Measurements from ENCODE around the gene MDFI. TPM values are rescaled to one million over a fixed set of nuclear protein-coding genes. Genes with fewer than 3 reads are reported as not detected.

Gene MDFI
- total RNA-seq, 2 experiments from 2014 or later = not detected

DNA sequence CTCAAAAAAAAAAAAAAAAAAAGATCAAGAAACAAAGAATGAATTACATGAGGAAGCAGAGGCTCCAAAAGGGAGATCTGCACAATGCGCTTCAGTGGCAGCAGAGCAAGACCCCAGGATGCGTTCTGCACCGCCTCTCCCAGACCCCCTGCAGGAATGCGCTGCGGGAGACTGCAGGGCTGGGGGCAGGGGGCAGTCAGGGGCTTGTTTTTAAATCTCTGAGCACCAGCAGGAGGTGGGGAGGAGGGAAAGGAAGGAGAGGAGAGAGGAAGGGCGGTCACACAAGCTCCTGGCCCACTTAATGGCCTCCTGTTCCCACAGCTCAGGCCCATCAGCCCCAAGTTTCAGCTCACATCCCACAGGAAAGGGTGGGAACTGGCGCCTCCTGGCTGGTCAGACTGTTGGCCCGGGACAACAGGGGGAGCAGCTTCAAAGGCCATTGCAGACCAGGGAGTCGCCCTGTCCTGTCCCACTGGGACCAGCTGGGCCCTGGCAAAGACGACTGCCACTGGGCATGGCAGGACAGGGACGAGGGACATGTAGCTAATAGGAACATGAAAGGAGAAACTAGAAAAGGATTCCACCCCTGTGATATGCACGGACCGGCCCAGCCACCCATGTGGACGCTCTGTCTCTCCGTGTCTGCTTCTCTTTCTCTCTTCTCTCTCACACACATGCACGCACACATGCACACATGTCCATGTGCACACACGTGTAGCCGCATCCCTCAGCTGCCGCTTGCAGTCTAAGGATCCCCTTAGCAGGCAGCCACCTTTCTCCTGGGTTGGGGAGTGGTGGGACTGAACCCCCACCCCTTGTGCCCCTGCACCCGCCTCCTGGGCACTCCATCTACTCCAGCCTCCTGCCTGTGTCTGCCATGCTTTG lies 62.4 kb downstream of the MDFI start:
- H3K27ac Mint-ChIP-seq = no peak overlapping the region
- ChIA-PET POLR2A (no interaction called here), CTCF (interaction anchor here (1.5 kb wide), 1 partner anchor 17 kb away, joined by 4 read pairs; no protein-coding TSS in a partner anchor)
- no peaks in the 10 kb centered on the region for H3K27me3 Mint-ChIP-seq
- DNase-seq = no peak
- no peaks in the 10 kb centered on the region for H3K36me3 Mint-ChIP-seq
- intact Hi-C loops (cut with micrococcal nuclease) = no loop called here
- H3K4me3 Mint-ChIP-seq = no peak overlapping the region
- H3K9me3 Mint-ChIP-seq = no peaks in the 10 kb centered on the region
- H3K4me1 Mint-ChIP-seq (ENCODE audit: low read depth) = peaks cover 6% of the 10 kb centered on the region

DNA sequence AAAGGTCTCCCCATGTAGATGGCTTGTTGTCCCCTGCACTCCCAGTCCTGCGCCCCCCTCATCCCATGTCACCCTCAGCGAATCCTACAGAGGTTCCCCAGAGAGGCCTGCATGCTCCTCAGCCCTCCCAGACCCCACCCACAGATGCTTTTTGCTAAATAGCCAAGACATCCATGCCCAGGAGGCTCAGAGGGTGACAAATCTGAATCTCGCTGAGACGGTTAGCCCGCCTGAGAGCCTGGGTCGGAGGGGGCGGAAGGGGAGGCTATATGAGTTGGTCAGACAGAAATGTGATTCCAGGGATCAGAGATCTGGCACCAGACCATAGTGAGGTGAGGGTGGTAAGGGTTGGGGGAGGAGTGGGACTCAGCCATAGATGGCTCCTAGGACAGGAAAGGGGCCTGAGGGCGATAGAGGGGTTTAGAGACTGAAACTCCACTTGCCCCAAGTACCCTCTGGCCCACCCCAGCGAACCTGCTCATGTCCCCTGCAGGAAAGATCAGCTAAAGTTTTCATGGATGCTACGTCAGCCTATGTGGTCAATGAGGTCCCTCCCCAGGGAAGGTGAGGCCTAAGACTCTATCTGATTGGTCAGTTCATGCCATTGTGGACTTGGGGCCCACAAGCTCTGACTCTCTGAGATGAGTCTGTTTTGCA lies 63.9 kb downstream of the MDFI start:
- no peak overlapping the region for H3K27ac Mint-ChIP-seq
- no peaks in the 10 kb centered on the region for H3K36me3 Mint-ChIP-seq
- intact Hi-C loops (cut with micrococcal nuclease) = no loop called here
- peaks cover 21% of the 10 kb centered on the region for H3K4me1 Mint-ChIP-seq (ENCODE audit: low read depth)
- no peaks in the 10 kb centered on the region for H3K27me3 Mint-ChIP-seq
- H3K4me3 Mint-ChIP-seq = no peak overlapping the region
- no peaks in the 10 kb centered on the region for H3K9me3 Mint-ChIP-seq
- no peak for DNase-seq
- CTCF ChIA-PET = interaction anchor here (1.2 to 4.9 kb wide), 3 partner anchors 19 to 85 kb away, joined by 3 to 49 read pairs (median 4); partner anchors contain the start of gene TFEB
- POLR2A ChIA-PET = no interaction called here

DNA sequence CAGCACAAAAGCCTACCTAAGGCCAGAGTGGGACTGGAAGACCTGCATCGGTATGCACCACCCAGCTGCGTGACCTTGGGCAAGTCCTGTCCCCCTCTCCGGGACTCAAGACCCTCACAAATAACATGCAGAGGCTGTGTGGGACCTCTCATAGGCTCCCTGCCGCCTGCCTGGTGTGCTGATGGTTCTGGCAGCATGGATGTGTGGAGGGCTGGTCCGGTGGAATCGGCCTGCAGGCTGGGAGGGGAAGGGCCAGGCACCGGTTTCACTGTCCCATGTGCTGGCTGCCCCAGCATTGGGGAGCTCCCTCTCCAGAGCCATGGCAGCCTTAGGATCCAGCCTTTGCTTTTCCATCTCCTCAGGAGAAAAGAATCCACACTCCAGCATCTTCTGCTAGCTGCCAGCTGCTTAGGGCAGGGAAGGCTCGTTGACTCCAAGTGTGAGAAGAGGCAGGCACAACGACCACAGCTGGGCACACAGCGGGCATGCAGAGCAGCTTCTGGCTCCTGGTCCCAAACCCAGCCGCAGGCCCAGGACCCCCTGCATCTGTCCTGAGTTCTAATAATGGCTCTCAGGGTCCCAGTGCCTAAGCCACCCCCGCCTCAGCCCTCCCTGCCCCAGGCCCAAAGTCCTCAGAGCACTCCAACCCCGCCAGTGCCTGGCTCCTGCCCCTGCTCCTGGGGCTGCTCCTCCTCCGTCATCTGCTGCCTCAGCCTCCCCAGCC lies 64.7 kb downstream of the MDFI start:
- CTCF ChIA-PET = interaction anchor here (1.2 to 4.9 kb wide), 3 partner anchors 20 to 84 kb away, joined by 3 to 49 read pairs (median 4); partner anchors contain the start of gene TFEB
- Mint-ChIP-seq H3K4me1 (ENCODE audit: low read depth) (peaks cover 28% of the 10 kb centered on the region), H3K9me3 (no peaks in the 10 kb centered on the region), H3K27ac (no peak overlapping the region), H3K27me3 (no peaks in the 10 kb centered on the region), H3K4me3 (no peak overlapping the region), H3K36me3 (no peaks in the 10 kb centered on the region)
- intact Hi-C loops (cut with micrococcal nuclease) = no loop called here
- POLR2A ChIA-PET = no interaction called here
- DNase-seq = no peak

Small RNAs within 50 kb of the gene (microRNA-seq; reads per million reads assigned to microRNA genes)
- gene MIR4641 (ENCODE audit: borderline microRNAs expressed, borderline number of aligned reads, borderline replicate concordance) = not detected

Other genes starting within 250 kb of the MDFI start
- 10 to 100 TPM; 19.5 to 21.6 TPM for gene FOXP4, start 92.1 kb upstream of the MDFI start, total RNA-seq
- 10 to 100 TPM; 11.7 to 13.4 TPM for gene TFEB, start 97.1 kb downstream of the MDFI start, total RNA-seq
- not detected for gene PGC, start 108.9 kb downstream of the MDFI start, total RNA-seq
- 1 to 10 TPM; 4.8 to 5.5 TPM for gene FRS3, start 141.4 kb downstream of the MDFI start, total RNA-seq
- under 1 TPM in 1 of 2 experiments, not detected in 1; 0.71 TPM for gene PRICKLE4, start 142.3 kb downstream of the MDFI start, total RNA-seq
- 100 to 1,000 TPM; 264 to 280 TPM for gene TOMM6, start 149.2 kb downstream of the MDFI start, total RNA-seq